ENCODE data around the gene XAF1. TPM values are rescaled to one million over a fixed set of nuclear protein-coding genes. Genes with fewer than 3 reads are reported as not detected.

Gene XAF1
- total RNA-seq, 2 experiments from 2014 or later: 24.9 to 26.2 TPM

GRCh38 chr17:6708357-6708961, 47.4 kb upstream of the XAF1 start:
- Histone ChIP-seq H3K4me1 (ENCODE audit: insufficient read depth, low read length) (peaks cover 7% of the 10 kb centered on the region), H3K36me3 (ENCODE audit: insufficient read depth, low read length) (no peaks in the 10 kb centered on the region), H3K27ac (ENCODE audit: low read depth in 1 of 2, low read length in 2 of 2) (no peak overlapping the region), H3K9me3 (ENCODE audit: control insufficient read depth in 1 of 2, insufficient read depth in 1 of 2, low read length in 2 of 2) (peaks cover 0 to 4% of the 10 kb centered on the region in 2 experiments), H3K27me3 (ENCODE audit: control insufficient read depth in 1 of 2, insufficient read depth in 2 of 2, low read length in 2 of 2) (peaks cover 23 to 39% of the 10 kb centered on the region in 2 experiments), H3K4me3 (ENCODE audit: low read length) (no peak overlapping the region)
- TF ChIP-seq, protein P1, sequence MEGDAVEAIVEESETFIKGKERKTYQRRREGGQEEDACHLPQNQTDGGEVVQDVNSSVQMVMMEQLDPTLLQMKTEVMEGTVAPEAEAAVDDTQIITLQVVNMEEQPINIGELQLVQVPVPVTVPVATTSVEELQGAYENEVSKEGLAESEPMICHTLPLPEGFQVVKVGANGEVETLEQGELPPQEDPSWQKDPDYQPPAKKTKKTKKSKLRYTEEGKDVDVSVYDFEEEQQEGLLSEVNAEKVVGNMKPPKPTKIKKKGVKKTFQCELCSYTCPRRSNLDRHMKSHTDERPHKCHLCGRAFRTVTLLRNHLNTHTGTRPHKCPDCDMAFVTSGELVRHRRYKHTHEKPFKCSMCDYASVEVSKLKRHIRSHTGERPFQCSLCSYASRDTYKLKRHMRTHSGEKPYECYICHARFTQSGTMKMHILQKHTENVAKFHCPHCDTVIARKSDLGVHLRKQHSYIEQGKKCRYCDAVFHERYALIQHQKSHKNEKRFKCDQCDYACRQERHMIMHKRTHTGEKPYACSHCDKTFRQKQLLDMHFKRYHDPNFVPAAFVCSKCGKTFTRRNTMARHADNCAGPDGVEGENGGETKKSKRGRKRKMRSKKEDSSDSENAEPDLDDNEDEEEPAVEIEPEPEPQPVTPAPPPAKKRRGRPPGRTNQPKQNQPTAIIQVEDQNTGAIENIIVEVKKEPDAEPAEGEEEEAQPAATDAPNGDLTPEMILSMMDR (IDR thresholded peaks at IDR 0.05): no peak
- DNase-seq (no peak), ATAC-seq (ENCODE audit: poor library complexity) (no peak)
- ChIA-PET POLR2A (no interaction called here), CTCF (no interaction called here)
- no peak overlapping the region for H3K4me3 Mint-ChIP-seq
- H3K27me3 Mint-ChIP-seq: peaks cover 81% of the 10 kb centered on the region
- H3K9me3 Mint-ChIP-seq: no peaks in the 10 kb centered on the region
- H3K4me1 Mint-ChIP-seq (ENCODE audit: low read depth): peaks cover 9% of the 10 kb centered on the region
- intact Hi-C loops (cut with DNase I, micrococcal nuclease): no loop called here
- H3K27ac Mint-ChIP-seq: no peak overlapping the region
- H3K36me3 Mint-ChIP-seq (ENCODE audit: low read depth): no peaks in the 10 kb centered on the region

GRCh38 chr17:6710317-6710716, 45.5 kb upstream of the XAF1 start:
- no peak overlapping the region for H3K4me3 Mint-ChIP-seq
- Histone ChIP-seq H3K9me3 (ENCODE audit: control insufficient read depth in 1 of 2, insufficient read depth in 1 of 2, low read length in 2 of 2) (peaks cover 0 to 14% of the 10 kb centered on the region in 2 experiments), H3K4me1 (ENCODE audit: insufficient read depth, low read length) (peaks cover 11% of the 10 kb centered on the region), H3K36me3 (ENCODE audit: insufficient read depth, low read length) (no peaks in the 10 kb centered on the region), H3K4me3 (ENCODE audit: low read length) (no peak overlapping the region), H3K27ac (ENCODE audit: low read depth in 1 of 2, low read length in 2 of 2) (no peak overlapping the region), H3K27me3 (ENCODE audit: control insufficient read depth in 1 of 2, insufficient read depth in 2 of 2, low read length in 2 of 2) (peaks cover 32 to 41% of the 10 kb centered on the region in 2 experiments)
- H3K9me3 Mint-ChIP-seq: no peaks in the 10 kb centered on the region
- peaks cover 14% of the 10 kb centered on the region for H3K4me1 Mint-ChIP-seq (ENCODE audit: low read depth)
- ChIA-PET POLR2A (no interaction called here), CTCF (no interaction called here)
- ATAC-seq (ENCODE audit: poor library complexity) (no peak), DNase-seq (no peak)
- TF ChIP-seq, protein P1 (IDR thresholded peaks at IDR 0.05): no peak
- no peak overlapping the region for H3K27ac Mint-ChIP-seq
- no peaks in the 10 kb centered on the region for H3K36me3 Mint-ChIP-seq (ENCODE audit: low read depth)
- H3K27me3 Mint-ChIP-seq: peaks cover 87% of the 10 kb centered on the region
- intact Hi-C loops (cut with DNase I, micrococcal nuclease): no loop called here

GRCh38 chr17:6711081-6711674, 44.7 kb upstream of the XAF1 start:
- intact Hi-C loops (cut with DNase I, micrococcal nuclease): no loop called here
- Histone ChIP-seq H3K9me3 (ENCODE audit: control insufficient read depth in 1 of 2, insufficient read depth in 1 of 2, low read length in 2 of 2) (peaks cover 0 to 14% of the 10 kb centered on the region in 2 experiments), H3K4me1 (ENCODE audit: insufficient read depth, low read length) (peaks cover 11% of the 10 kb centered on the region), H3K27ac (ENCODE audit: low read depth in 1 of 2, low read length in 2 of 2) (no peak overlapping the region), H3K36me3 (ENCODE audit: insufficient read depth, low read length) (no peaks in the 10 kb centered on the region), H3K27me3 (ENCODE audit: control insufficient read depth in 1 of 2, insufficient read depth in 2 of 2, low read length in 2 of 2) (peaks cover 34 to 41% of the 10 kb centered on the region in 2 experiments), H3K4me3 (ENCODE audit: low read length) (no peak overlapping the region)
- ChIA-PET POLR2A (no interaction called here), CTCF (no interaction called here)
- H3K27ac Mint-ChIP-seq: no peak overlapping the region
- no peak overlapping the region for H3K4me3 Mint-ChIP-seq
- no peaks in the 10 kb centered on the region for H3K36me3 Mint-ChIP-seq (ENCODE audit: low read depth)
- H3K4me1 Mint-ChIP-seq (ENCODE audit: low read depth): peaks cover 14% of the 10 kb centered on the region
- peaks cover 91% of the 10 kb centered on the region for H3K27me3 Mint-ChIP-seq
- TF ChIP-seq, protein P1 (IDR thresholded peaks at IDR 0.05): no peak
- no peaks in the 10 kb centered on the region for H3K9me3 Mint-ChIP-seq
- ATAC-seq (ENCODE audit: poor library complexity): no peak
- DNase-seq: no peak
